HT-29 (cell line): ENCODE results near the gene PRKCD. TPM values are rescaled to one million over a fixed set of nuclear protein-coding genes. Genes with fewer than 3 reads are reported as not detected.
"Not testable (repeated sequence)": the region's sequence is repeated elsewhere in the genome, so short reads cannot be mapped to it uniquely, and the experiment has no call there.

Experiments
- DNase-seq: peaks from one replicate; pipeline ENCODE4 v3.0.0-alpha.2; 2015; ENCODE audit warnings: low spot score
- total RNA-seq: library from RNA; depleted of rRNA; stranded (reverse); fragments of >200 nt; shearing (Covaris generic); gene quantifications from 2 replicates; pipeline ENCODE4 v1.2.3, GENCODE V29; 2014

PRKCD gene
- total RNA-seq, 1 experiment from 2014 or later, result 5.9 TPM

GRCh38 chr3:53139906-53140846 is 20.8 kb upstream of the PRKCD start:
- no peak for DNase-seq

- DNase-seq, result no peak
These were observed 19.9 kb upstream of the PRKCD start for GRCh38 chr3:53140847-53141845.

- DNase-seq, result no peak
These were observed 18.0 kb upstream of the PRKCD start for GRCh38 chr3:53142986-53143385.

- DNase-seq, result no peak
These were observed 16.6 kb upstream of the PRKCD start for GRCh38 chr3:53144446-53144845.

- DNase-seq, result peak; percentile 69
These were observed 15.9 kb upstream of the PRKCD start for GRCh38 chr3:53144862-53145712.

GRCh38 chr3:53145713-53146080 is 15.3 kb upstream of the PRKCD start:
- no peak for DNase-seq

- DNase-seq, result no peak
These were observed 14.6 kb upstream of the PRKCD start for GRCh38 chr3:53146319-53146891.

- no peak for DNase-seq
These were observed 13.7 kb upstream of the PRKCD start for GRCh38 chr3:53147151-53147902.

- no peak for DNase-seq
These were observed 13.1 kb upstream of the PRKCD start for GRCh38 chr3:53147903-53148400.

GRCh38 chr3:53149006-53149690 is 11.9 kb upstream of the PRKCD start:
- DNase-seq, result no peak

GRCh38 chr3:53149699-53150098 is 11.3 kb upstream of the PRKCD start:
- no peak for DNase-seq

- DNase-seq, result peak; percentile 34
These were observed 10.5 kb upstream of the PRKCD start for GRCh38 chr3:53150247-53151085.

- not testable (repeated sequence) for DNase-seq
These were observed 9.9 kb upstream of the PRKCD start for GRCh38 chr3:53151086-53151438.

- DNase-seq, result no peak
These were observed 9.5 kb upstream of the PRKCD start for GRCh38 chr3:53151465-53151864.

- no peak for DNase-seq
These were observed 8.9 kb upstream of the PRKCD start for GRCh38 chr3:53151870-53152660.

GRCh38 chr3:53153264-53153823 is 7.7 kb upstream of the PRKCD start:
- DNase-seq, result no peak

- no peak for DNase-seq
These were observed 7.0 kb upstream of the PRKCD start for GRCh38 chr3:53153980-53154379.
